Iris pigment epithelial cell (primary cell): ENCODE data around the gene ZNF274.
A peak's percentile ranks its signal among the peaks of the same experiment; 100 is the strongest.
"Not testable (repeated sequence)": the region's sequence is repeated elsewhere in the genome, so short reads cannot be mapped to it uniquely, and the experiment has no call there.

Experiments
- DNase-seq: peaks from one replicate; pipeline ENCODE4 v3.0.0-alpha.2; 2011; ENCODE audit warnings: low read depth

Gene ZNF274

DNA sequence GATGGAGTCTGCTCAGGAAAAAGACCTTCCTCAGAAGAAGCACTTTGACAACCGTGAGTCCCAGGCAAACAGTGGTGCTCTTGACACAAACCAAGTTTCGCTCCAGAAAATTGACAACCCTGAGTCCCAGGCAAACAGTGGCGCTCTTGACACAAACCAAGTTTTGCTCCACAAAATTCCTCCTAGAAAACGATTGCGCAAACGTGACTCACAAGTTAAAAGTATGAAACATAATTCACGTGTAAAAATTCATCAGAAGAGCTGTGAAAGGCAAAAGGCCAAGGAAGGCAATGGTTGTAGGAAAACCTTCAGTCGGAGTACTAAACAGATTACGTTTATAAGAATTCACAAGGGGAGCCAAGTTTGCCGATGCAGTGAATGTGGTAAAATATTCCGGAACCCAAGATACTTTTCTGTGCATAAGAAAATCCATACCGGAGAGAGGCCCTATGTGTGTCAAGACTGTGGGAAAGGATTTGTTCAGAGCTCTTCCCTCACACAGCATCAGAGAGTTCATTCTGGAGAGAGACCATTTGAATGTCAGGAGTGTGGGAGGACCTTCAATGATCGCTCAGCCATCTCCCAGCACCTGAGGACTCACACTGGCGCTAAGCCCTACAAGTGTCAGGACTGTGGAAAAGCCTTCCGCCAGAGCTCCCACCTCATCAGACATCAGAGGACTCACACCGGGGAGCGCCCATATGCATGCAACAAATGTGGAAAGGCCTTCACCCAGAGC, 29.6 kb downstream of the ZNF274 start:
- peak; percentile 18 for DNase-seq

DNA sequence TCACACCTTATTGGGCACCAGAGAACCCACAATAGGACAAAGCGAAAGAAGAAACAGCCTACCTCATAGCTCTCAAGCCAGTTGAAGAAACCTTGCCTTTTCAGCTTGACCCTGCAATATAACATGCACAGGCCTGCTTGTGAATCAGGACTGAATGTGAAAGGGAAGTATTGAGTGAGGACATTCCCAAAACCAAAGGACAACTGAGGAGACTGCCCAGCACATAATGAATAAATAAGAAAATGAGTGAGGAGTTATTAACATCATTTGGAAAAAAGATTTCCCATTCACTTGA, 30.2 kb downstream of the ZNF274 start:
- DNase-seq = no peak

DNA sequence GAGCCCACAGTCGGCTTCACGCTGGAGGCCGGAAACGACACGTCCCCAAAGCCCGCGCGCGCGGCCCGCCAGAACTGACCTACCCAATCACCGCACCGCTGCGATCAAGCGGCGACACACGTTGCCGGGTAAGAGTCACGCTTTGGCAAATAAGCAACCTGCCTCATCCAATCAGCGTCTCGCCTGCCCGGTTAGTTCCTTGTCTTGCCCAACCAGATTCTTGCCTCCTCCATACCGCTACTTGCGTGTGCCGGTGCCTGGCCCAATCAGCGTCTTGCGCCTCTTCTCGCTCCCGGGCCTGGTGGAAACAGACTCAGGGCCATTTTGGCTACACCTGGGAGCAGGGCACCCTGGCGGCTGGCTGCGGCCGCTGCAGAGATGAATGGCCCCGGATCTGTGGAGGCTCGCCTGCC, 34.2 kb downstream of the ZNF274 start:
- no peak for DNase-seq

DNA sequence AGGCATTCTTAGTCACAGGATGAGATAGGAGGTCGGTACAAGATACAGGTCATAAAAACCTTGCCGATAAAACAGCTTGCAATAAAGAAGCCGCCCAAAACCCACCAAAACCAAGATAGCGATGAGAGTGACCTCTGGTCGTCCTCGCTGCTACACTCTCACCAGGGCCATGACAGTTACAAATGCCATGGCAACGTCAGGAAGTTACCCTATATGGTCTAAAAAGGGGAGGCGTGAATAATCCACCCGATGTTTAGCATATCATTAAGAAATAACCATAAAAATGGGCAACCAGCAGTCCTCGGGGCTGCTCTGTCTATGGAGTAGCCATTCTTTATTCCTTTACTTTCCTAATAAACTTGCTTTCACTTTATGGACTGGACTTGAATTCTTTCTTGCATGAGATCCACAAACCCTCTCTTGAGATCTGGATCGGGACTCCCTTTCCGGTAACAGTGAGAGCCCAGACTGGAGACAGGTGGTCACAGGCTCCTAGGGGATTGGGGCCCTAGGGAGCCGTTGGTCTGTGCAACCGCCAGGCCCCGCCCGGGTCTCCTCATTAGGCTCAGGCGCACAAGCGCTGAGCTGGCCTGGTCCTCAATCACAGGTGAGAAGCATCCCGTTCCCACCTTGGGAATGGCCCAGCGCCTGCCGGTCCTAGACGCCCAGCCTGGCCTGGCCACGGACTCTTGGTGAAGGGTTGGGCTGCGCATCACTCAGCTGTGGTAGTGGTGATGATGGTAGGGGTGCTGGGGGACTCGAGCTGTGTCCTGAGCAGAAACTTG, 34.9 kb downstream of the ZNF274 start:
- DNase-seq = no peak

DNA sequence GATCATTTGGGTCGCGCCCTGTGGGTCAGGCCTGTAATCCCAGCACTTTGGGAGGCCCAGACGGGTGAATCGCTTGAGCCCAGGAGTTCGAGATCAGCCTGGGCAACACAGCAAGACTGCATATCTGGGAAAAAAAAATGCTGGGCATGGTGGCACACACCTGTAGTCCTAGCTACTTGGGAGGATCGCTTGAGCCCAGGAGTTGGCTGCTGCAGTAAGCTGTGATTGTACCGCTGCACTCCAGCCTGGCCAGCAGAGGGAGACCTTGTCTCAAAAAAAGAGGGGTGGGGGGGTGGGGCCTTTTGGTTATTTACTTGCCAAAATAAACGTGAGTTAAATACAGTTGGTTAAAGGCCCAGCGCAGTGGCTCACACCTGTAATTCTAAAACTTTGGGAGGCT, 36.0 kb downstream of the ZNF274 start:
- peak; percentile 19 for DNase-seq

DNA sequence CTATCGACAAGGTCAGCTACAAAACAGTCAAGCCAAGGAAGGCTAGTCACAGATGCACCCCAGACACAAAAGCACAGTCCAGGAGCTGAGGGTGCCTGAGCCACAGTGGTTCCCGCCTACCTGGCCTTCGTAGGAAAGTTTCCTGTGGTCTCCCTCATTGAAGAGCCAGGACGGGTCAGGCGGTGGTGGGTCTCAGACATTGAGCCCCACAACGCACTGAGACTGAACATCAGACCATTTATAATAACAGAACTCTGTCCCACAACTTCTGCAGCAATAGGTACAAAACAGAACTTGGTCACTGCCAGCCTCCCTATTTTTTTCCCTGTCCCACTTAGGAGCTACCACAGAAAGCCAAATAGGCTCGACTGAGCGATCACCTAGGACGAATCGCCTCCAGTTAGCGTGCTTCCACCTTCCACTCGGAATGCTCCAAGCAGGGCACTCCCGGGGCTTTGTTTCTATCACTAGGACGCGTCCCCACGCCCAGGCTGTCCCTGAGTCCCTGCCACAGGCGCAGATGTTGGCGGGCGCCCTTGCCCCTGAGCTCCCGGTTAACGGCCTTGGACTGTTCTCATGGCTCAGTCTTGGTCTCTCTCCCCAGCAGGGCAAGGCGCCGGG, 45.2 kb downstream of the ZNF274 start:
- peak; percentile 43 for DNase-seq

DNA sequence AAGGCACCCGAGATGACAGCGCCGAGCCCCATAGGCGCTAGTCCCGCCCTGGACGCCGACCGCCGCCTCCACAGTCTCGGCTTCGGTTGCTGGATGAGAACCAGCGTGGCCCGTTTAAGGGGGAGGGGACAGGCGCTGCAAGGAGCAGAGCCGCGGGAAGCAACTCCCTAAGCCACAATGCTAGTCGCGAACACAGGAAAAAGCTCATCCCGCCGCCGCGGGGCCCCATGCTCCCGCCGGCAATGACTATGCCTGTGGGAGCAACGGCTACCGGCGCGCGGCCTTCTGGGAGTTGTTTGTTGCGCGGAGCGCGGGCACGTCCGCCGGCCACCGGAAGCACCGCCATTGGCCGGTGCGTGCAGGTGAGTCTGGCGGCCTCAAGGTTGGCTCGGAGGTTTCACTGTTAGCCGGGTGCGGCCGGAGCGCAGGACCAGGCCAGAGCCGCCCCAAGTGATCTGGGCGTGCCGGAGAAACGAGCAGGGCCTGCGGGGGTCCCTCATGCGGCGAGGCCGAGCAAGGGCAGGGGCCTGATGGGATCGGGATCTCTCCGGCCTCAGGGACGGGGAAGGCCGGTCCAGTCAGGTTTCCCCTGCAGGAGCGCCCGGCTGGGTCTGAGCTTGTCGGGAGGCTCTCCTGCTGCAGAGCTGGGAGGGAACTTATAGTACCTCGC, 45.9 kb downstream of the ZNF274 start, which contains the start of gene ZNF544:
Gene ZNF544 (plus strand): TSS at position 330 of the 670 bp plus-strand sequence. CDS start 15,110 bp downstream, outside the sequence.
- DNase-seq = peak; percentile 76

DNA sequence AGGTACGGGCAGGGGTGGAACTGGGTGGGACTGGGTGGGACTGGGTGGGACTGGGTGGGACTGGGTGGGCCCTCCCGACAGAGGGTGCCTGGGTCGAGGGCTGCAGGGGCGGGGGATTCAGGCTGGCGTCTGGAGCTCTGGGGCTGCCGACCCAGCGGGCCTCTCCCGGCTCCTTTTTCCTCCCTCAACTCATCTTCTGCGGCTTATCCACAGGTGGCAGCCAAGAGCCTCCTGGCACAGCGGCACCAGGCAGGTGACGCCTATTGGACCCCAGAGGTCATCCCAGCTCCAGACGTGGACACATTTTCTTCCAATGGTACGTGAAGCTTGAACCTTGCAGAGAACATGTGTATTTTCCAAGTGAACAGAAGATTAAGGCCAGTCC, 46.4 kb downstream of the ZNF274 start:
- peak; percentile 25 for DNase-seq

DNA sequence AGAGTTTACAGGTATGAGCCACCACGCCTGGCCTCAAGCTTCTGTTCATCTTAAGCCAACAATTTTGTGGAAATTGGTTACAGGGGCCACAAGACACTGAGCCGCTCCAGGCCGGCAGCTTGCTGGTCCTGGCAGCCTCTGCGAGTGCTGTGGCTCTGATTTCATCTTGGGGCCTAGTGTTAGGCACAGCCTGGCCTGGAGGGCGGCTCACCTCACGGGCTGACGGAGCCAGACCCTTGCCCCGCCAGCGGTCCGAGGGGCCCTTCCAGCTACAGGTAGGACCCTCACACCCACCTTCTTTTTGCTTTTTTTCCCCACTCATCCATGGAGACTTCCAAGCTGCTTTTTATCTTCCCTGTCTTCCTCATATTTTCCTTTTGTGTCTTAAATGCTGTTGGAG, 54.5 kb downstream of the ZNF274 start:
- no peak for DNase-seq

DNA sequence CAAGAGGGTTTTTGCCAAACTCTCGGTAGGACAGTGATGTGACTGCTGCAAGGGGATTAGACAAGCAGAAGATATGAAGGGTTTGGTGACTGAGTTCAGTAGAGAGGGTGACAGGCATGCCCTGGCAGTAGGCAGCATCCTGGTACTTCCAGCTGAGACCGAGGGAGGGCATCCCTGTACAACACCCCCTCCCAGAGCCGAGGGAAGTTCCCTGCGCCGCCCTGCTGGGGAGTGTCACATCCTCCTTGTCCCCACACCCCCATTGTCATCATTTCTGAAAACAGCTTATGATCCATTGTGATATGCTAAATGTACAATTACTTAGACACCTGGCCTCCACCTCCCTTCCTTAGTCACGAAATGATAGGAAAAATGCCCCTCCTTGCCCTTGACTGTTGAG, 60.5 kb downstream of the ZNF274 start:
- DNase-seq = no peak

DNA sequence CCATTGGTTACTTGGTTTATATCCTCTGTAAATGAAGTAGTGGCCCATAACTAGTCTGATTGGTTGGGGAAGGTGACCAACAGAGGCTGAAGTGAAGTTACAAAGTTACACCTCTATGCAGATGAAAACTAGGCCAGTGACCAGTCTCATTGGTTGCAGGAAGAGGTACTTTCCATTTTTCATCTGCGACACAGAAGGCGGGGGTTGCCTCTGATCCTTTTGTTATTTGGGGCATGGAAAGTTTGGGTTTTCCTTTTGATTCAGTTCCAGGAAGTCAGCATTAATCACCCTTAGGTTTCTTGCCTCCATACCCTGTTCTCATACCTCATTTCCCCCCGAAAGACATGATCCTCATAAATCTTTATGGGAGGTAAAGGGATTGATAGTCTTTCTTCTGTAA, 66.0 kb downstream of the ZNF274 start:
- DNase-seq = no peak

DNA sequence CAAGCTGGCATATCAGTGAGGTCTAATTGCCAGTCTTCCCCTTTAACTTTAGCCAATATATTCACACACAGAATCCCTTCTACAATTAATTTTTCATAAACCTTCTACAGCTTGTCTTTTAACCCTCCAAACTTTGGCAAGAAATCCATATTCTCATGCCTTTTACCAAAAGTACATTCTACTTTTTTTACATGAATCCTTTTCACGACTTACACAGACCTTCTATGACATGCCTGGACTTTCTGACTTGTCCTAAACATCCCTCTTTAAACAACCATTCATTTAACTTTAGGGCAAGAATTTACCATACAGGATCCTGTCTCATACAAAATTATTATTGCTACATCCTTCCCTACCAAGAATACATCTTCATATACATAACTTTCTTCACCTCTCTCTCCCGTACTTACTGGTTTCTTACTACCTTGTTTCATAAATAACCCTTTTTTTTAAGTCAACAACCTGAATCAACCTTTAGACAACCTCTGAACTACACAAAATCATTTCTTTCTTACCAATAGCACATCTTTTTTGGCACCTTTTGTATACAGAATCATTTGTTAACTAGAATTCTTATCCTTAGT, 69.3 kb downstream of the ZNF274 start:
- no peak for DNase-seq

DNA sequence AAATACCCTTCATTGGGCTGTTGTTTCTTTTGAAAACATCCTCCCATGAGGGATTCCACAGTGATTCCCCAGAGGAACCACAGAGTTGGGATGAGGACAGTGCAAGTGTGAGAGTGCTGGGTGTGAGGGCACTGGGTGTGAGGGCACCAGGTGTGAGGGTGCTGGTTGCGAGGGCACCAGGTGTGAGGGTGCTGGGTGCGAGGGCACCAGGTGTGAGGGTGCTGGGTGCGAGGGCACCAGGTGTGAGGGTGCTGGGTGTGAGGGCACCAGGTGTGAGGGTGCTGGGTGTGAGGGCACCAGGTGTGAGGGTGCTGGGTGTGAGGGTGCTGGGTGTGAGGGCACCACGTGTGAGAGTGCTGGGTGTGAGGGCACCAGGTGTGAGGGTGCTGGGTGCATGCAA, 75.4 kb downstream of the ZNF274 start:
- DNase-seq = not testable (repeated sequence)

DNA sequence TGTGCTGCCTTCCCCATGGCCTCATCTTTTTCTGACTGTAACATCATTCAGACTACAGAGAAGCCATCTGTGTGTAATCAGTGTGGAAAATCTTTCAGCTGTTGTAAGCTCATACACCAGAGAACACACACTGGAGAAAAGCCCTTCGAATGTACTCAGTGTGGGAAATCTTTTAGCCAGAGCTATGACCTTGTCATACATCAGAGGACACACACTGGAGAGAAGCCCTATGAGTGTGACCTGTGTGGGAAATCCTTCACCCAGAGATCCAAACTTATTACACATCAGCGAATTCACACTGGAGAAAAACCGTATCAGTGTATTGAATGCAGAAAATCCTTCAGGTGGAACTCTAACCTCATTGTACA, 78.7 kb downstream of the ZNF274 start:
- DNase-seq = no peak

DNA sequence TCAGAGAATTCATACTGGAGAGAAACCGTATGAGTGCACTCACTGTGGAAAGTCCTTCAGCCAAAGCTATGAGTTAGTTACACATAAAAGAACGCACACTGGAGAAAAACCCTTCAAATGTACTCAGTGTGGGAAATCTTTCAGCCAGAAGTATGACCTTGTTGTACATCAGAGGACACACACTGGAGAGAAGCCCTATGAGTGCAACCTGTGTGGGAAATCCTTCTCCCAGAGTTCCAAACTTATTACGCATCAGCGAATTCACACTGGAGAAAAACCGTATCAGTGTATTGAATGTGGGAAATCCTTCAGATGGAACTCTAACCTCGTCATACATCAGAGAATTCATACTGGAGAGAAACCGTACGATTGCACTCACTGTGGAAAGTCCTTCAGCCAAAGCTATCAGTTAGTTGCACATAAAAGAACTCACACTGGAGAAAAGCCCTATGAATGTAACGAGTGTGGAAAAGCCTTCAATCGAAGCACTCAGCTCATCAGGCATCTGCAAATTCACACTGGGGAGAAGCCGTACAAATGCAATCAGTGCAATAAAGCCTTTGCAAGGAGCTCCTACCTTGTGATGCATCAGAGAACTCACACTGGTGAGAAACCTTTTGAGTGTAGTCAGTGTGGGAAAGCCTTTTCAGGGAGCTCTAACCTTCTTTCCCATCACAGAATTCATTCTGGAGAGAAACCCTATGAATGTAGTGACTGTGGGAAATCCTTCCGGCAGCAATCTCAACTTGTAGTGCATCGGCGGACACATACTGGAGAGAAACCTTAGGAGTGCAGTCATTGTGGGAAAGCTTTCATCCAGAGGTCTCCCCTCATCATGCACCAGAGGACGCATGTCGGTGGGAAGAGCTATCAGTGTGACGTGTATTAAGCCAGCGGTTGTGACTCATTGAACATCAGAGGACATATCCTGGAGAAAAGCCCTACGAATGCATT, 79.4 kb downstream of the ZNF274 start:
- no peak for DNase-seq

DNA sequence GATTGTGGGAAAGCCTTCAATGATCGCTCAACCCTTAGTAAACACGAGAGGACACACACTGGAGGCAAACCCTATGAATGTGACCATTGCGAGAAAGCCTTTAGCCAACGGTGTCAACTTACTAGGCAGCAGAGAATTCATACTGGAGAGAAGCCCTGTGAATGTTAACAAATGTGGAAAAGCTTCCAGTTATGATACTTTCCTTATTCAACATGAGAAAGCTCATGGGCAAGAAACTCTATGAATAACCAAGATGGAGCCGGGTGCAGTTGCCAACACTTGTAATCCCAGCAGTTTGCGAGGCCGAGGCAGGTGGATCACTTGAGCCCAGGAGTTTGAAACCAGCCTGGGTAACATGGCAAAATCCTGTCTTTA, 80.0 kb downstream of the ZNF274 start:
- no peak for DNase-seq
